ENCODE results near the gene MYBBP1A.

GRCh38 chr17:4550534-4551039 is 4.6 kb downstream of the MYBBP1A start:
- TF ChIP-seq CTCF (conservative IDR thresholded peaks at IDR 0.05; ENCODE audit: low read depth in 2 of 2) = no peak
- no peak for TF ChIP-seq EZH2phosphoT487 (IDR thresholded peaks at IDR 0.05; ENCODE audit: unreplicated experiment)
- TF ChIP-seq EZH2 (IDR thresholded peaks at IDR 0.05; ENCODE audit: low read depth, unreplicated experiment) = no peak
